Right renal cortex interstitium (tissue), 3 donors: ENCODE results near the gene PRKCD. TPM values are rescaled to one million over a fixed set of nuclear protein-coding genes. Genes with fewer than 3 reads are reported as not detected.
A peak's percentile ranks its signal among the peaks of the same experiment; 100 is the strongest.

Source experiments
- DNase-seq, 3 donors: peaks; one replicate each; pipeline ENCODE4 v3.0.0-alpha.2; 2013; ENCODE audit warnings: low read depth in 3 of 3, low spot score in 2 of 3
- polyA plus RNA-seq, 3 donors: library from polyadenylated mRNA; unstranded; fragments of 120-200 nt; gene quantifications; one replicate each; pipeline ENCODE4 v1.2.1, GENCODE V29; 2013; ENCODE audit not compliant: insufficient read length in 3 of 3

PRKCD gene
- polyA plus RNA-seq, 3 donors = 21.1 to 23.9 (median 22.6) TPM

GRCh38 chr3:53229606-53230005 lies 68.6 kb downstream of the PRKCD start:
- no peak for DNase-seq

- no peak for DNase-seq
Observed at GRCh38 chr3:53230041-53230621, 69.1 kb downstream of the PRKCD start.

- no peak for DNase-seq
Observed at GRCh38 chr3:53230789-53231188, 69.8 kb downstream of the PRKCD start.

- DNase-seq = no peak
Observed at GRCh38 chr3:53231532-53232511, 70.8 kb downstream of the PRKCD start.

GRCh38 chr3:53232641-53233377 lies 71.8 kb downstream of the PRKCD start:
- DNase-seq = no peak

- DNase-seq = no peak
Observed at GRCh38 chr3:53234130-53234840, 73.3 kb downstream of the PRKCD start.

GRCh38 chr3:53234841-53235232 lies 73.8 kb downstream of the PRKCD start:
- no peak for DNase-seq

- no peak for DNase-seq
Observed at GRCh38 chr3:53235545-53235944, 74.5 kb downstream of the PRKCD start.

GRCh38 chr3:53236112-53236841 lies 75.3 kb downstream of the PRKCD start:
- no peak for DNase-seq

GRCh38 chr3:53238051-53238850 lies 77.2 kb downstream of the PRKCD start:
- DNase-seq = peak in 2 of 3 donors; percentile 55 to 56

- no peak for DNase-seq
Observed at GRCh38 chr3:53238886-53239285, 77.9 kb downstream of the PRKCD start.

GRCh38 chr3:53239800-53240199 lies 78.8 kb downstream of the PRKCD start:
- no peak for DNase-seq

- no peak for DNase-seq
Observed at GRCh38 chr3:53240989-53241972, 80.3 kb downstream of the PRKCD start.

- DNase-seq = no peak
Observed at GRCh38 chr3:53242155-53242554, 81.1 kb downstream of the PRKCD start.
